PC-9 (cell line): Measurements from ENCODE around the gene MACROD2. TPM values are rescaled to one million over a fixed set of nuclear protein-coding genes. Genes with fewer than 3 reads are reported as not detected.
"Not testable (repeated sequence)": the region's sequence is repeated elsewhere in the genome, so short reads cannot be mapped to it uniquely, and the experiment has no call there.

ENCODE experiments used
- BruUV-seq: library from RNA; stranded (reverse); fragments of 400-500 nt; replicated peaks from 2 replicates; lab custom pipeline; 2021; lab: Mats Ljungman, UMichigan
- CTCF ChIA-PET: fragments of 300-600 bp; sonication (Branson Sonifier 250); formaldehyde crosslinking; loops from one replicate; lab custom pipeline; 2022; ENCODE audit warnings: antibody characterized with exemption; lab: Charles Lee
- POLR2A ChIA-PET: fragments of 300-600 bp; sonication (Branson Sonifier 250); formaldehyde crosslinking; loops from one replicate; lab custom pipeline; 2022; ENCODE audit warnings: antibody characterized with exemption; ENCODE audit not compliant: unreplicated experiment; lab: Charles Lee
- DNase-seq, 2 experiments: peaks; one replicate each; pipeline versions ENCODE4 v3.0.0 to v3.0.0-alpha.2; 2015 to 2022; ENCODE audit warnings: mixed read lengths in 1 of 2
- H2AFZ ChIP-seq: fragments of 200-600 bp; sonication (generic); 2 replicates; pipeline ENCODE4 v1.8.1; 2017; ENCODE audit warnings: antibody characterized with exemption
- H3F3A ChIP-seq: fragments of 200-600 bp; sonication (generic); 2 replicates; pipeline ENCODE4 v1.8.1; 2017; ENCODE audit warnings: antibody characterized with exemption, mild to moderate bottlenecking, low read depth; ENCODE audit not compliant: insufficient read depth
- H3K27ac ChIP-seq: fragments of 200-600 bp; sonication (generic); 2 replicates; pipeline ENCODE4 v1.6.1; 2016; ENCODE audit warnings: mixed run types
- H3K27me3 ChIP-seq: fragments of 200-600 bp; sonication (generic); 2 replicates; pipeline ENCODE4 v1.6.1; 2016; ENCODE audit warnings: low read depth, mixed run types; ENCODE audit not compliant: insufficient read depth
- H3K36me3 ChIP-seq: fragments of 200-600 bp; sonication (generic); 2 replicates; pipeline ENCODE4 v1.6.1; 2016; ENCODE audit warnings: low read depth, mixed run types
- H3K4me1 ChIP-seq: fragments of 200-600 bp; sonication (generic); replicated peaks from 2 replicates; pipeline ENCODE4 v1.6.1; 2016; ENCODE audit warnings: mixed run types; ENCODE audit not compliant: insufficient read depth
- H3K4me2 ChIP-seq: fragments of 200-600 bp; sonication (generic); 2 replicates; pipeline ENCODE4 v1.6.1; 2017; ENCODE audit warnings: mixed run types
- H3K4me3 ChIP-seq: fragments of 200-600 bp; sonication (generic); 2 replicates; pipeline ENCODE4 v1.6.1; 2016; ENCODE audit warnings: mixed run types
- H3K79me2 ChIP-seq: fragments of 200-600 bp; sonication (generic); 2 replicates; pipeline ENCODE4 v1.6.1; 2017; ENCODE audit warnings: low read depth, mixed run types
- H3K9me2 ChIP-seq: fragments of 200-600 bp; sonication (generic); 2 replicates; pipeline ENCODE4 v1.8.1; 2017; ENCODE audit warnings: mild to moderate bottlenecking; ENCODE audit not compliant: insufficient read depth
- H3K9me3 ChIP-seq: fragments of 200-600 bp; sonication (generic); 2 replicates; pipeline ENCODE4 v1.8.1; 2016; ENCODE audit warnings: low read depth; ENCODE audit not compliant: insufficient read depth
- H4K20me1 ChIP-seq: fragments of 200-600 bp; sonication (generic); 2 replicates; pipeline ENCODE4 v1.8.1; 2017; ENCODE audit not compliant: insufficient read depth
- CTCF ChIP-seq: fragments of 200-600 bp; sonication (generic); conservative IDR thresholded peaks from 2 replicates; pipeline ENCODE4 v1.6.1; 2017; ENCODE audit warnings: mixed run types, antibody characterized with exemption, mild to moderate bottlenecking, moderate library complexity
- EZH2 ChIP-seq: fragments of 200-600 bp; sonication (generic); IDR thresholded peaks from 2 replicates; pipeline ENCODE4 v1.8.0; 2017; ENCODE audit warnings: antibody characterized with exemption, low read depth
- intact Hi-C: fragments of 100-400 bp; cut with micrococcal nuclease; formaldehyde crosslinking; loops from one replicate; pipeline ENCODE4 v1.10.0; 2022; ENCODE audit not compliant: unreplicated experiment
- total RNA-seq: library from RNA; stranded (reverse); gene quantifications from 2 replicates; pipeline ENCODE4 v1.2.3, GENCODE V29; 2021

Gene MACROD2
- total RNA-seq, 1 experiment from 2014 or later: 11.4 TPM

DNA sequence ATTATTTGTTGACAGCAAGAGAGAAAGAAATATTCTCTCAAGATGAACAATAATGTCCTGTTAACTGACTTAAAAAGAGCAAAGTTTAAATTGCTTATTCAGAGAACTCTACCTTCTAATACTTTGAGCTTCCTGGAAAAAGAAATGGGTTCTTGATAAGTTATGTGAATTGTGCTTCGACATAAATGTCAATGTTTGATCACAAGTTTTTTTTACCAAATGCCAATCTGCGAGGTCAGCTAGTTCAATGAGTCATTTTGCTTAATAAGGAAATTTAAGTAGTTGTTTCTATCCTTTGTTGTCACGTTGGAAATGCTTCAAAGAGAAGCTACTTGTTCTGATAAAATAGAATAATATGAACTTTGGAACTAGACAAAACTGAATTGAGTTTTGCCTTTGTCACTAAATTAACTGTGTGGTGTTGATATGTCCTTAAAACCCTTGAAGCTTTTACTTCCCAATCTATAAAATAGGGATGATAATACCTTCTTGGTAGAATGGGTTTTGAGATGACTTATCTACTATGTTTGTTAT is 984.2 kb downstream of the MACROD2 start:
- ChIA-PET CTCF (no interaction called here), POLR2A (no interaction called here)
- no peaks in the 10 kb centered on the region for H3K9me2 ChIP-seq
- TF ChIP-seq EZH2 (no peak), CTCF (no peak)
- no TSS peak for BruUV-seq
- no peaks in the 10 kb centered on the region for H3F3A ChIP-seq
- no peaks in the 10 kb centered on the region for H3K79me2 ChIP-seq
- H3K4me3 ChIP-seq: no peak overlapping the region
- DNase-seq: peak in 1 of 2 experiments; percentile 44
- intact Hi-C loops: no loop called here
- H3K9me3 ChIP-seq: no peaks in the 10 kb centered on the region
- no peaks in the 10 kb centered on the region for H4K20me1 ChIP-seq
- no peaks in the 10 kb centered on the region for H3K27me3 ChIP-seq
- no peaks in the 10 kb centered on the region for H3K36me3 ChIP-seq
- H2AFZ ChIP-seq: no peak overlapping the region
- no peak overlapping the region for H3K4me2 ChIP-seq
- no peaks in the 10 kb centered on the region for H3K4me1 ChIP-seq
- no peak overlapping the region for H3K27ac ChIP-seq

DNA sequence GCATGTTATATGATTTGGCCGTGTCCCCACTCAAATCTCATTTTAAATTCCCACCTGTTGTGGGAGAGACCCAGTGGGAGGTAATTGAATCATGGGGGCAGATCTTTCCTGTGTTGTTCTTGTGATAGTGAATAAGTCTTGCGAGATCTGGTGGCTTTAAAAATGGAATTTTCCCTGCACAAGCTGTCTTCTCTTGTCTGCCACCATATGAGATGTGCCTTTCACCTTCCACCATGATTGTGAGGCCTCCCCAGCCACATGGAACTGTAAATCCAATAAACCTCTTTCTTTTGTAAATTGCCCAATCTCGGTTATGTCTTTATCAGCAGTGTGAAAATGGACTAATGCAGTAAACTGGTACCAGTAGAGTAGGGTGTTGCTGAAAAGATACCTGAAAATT is 986.2 kb downstream of the MACROD2 start:
- H3K4me3 ChIP-seq, H3K9me3 ChIP-seq, DNase-seq, CTCF ChIA-PET, H3K4me2 ChIP-seq, H3K27ac ChIP-seq, H3K36me3 ChIP-seq, H3K79me2 ChIP-seq, H3K9me2 ChIP-seq, H2AFZ ChIP-seq, H4K20me1 ChIP-seq, H3F3A ChIP-seq, intact Hi-C loops, H3K27me3 ChIP-seq, BruUV-seq, POLR2A ChIA-PET: not testable (repeated sequence)
- peaks cover 11% of the 10 kb centered on the region for H3K4me1 ChIP-seq

DNA sequence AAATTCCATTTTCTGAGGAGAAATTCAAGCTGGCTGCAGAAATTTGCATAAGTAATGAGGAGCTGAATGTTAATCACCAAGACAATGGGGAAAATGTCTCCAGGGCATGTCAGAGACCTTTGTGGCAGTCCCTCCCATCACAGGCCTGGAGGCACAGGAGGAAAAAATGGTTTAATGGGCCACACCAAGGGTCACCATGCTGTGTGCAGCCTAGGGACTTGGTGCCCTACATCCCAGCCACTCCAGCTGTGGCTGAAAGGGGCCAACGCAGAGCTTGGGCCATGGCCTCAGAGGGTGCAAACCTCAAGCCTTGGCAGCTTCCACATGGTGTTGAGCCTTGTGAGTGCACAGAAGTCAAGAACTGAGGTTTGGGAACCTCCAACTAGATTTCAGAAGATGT is 987.0 kb downstream of the MACROD2 start:
- H3K27ac ChIP-seq, H3K4me3 ChIP-seq, CTCF ChIA-PET, H2AFZ ChIP-seq, H3K4me2 ChIP-seq, H3F3A ChIP-seq, H4K20me1 ChIP-seq, DNase-seq, H3K27me3 ChIP-seq, H3K9me2 ChIP-seq, H3K79me2 ChIP-seq, POLR2A ChIA-PET, intact Hi-C loops, H3K9me3 ChIP-seq, BruUV-seq, H3K36me3 ChIP-seq: not testable (repeated sequence)
- peaks cover 19% of the 10 kb centered on the region for H3K4me1 ChIP-seq

DNA sequence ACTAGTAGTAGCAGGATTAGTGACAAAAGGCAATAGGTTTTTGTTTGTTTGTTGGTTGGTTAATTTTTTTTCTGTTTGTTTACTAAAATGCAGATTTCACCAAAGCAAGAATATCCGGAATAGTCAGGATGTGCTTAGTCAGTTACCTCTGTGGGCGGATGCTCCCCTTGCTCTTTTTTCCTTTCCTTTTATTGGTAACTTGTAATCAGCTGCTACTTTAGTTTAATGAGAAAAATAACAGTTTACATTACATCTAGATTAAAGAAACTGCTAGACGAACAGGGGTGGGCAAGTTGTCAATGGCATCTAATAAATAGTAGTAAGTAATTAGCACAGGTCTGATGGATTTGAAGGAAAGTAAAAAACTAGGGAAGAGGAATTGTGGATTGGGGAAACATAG is 989.0 kb downstream of the MACROD2 start:
- ChIA-PET POLR2A (no interaction called here), CTCF (no interaction called here)
- no peak overlapping the region for H3K4me2 ChIP-seq
- no peak for DNase-seq
- H3F3A ChIP-seq: no peaks in the 10 kb centered on the region
- no peaks in the 10 kb centered on the region for H3K79me2 ChIP-seq
- H3K9me2 ChIP-seq: no peaks in the 10 kb centered on the region
- BruUV-seq: no TSS peak
- no peaks in the 10 kb centered on the region for H3K36me3 ChIP-seq
- H3K4me1 ChIP-seq: peaks cover 19% of the 10 kb centered on the region
- no peak for TF ChIP-seq CTCF
- TF ChIP-seq EZH2: no peak
- no peaks in the 10 kb centered on the region for H4K20me1 ChIP-seq
- no peak overlapping the region for H2AFZ ChIP-seq
- H3K27me3 ChIP-seq: no peaks in the 10 kb centered on the region
- H3K4me3 ChIP-seq: no peak overlapping the region
- no peak overlapping the region for H3K27ac ChIP-seq
- intact Hi-C loops: no loop called here
- H3K9me3 ChIP-seq: no peaks in the 10 kb centered on the region
